H9 (cell line): ENCODE results near the gene CCDC74B. TPM values are rescaled to one million over a fixed set of nuclear protein-coding genes. Genes with fewer than 3 reads are reported as not detected.
A peak's percentile ranks its signal among the peaks of the same experiment; 100 is the strongest.

Experiments used
- DNase-seq: peaks from one replicate; pipeline ENCODE4 v3.0.0-alpha.2; 2017
- H2AFZ ChIP-seq: one replicate; pipeline ENCODE4 v1.6.1; 2013; ENCODE audit warnings: mild to moderate bottlenecking, low read length, control low read depth, moderate library complexity
- H2AK5ac ChIP-seq: 2 replicates; pipeline ENCODE4 v1.6.1; 2013; ENCODE audit warnings: low read length, control low read depth, mixed read lengths; ENCODE audit not compliant: insufficient read length
- H2BK120ac ChIP-seq: one replicate; pipeline ENCODE4 v1.6.1; 2013; ENCODE audit warnings: low read depth, mild to moderate bottlenecking, low read length, control low read depth, inconsistent platforms; ENCODE audit not compliant: poor library complexity, severe bottlenecking
- H2BK12ac ChIP-seq: 2 replicates; pipeline ENCODE4 v1.6.1; 2013; ENCODE audit warnings: low read length, control low read depth, mixed read lengths, low read depth; ENCODE audit not compliant: insufficient read length
- H2BK15ac ChIP-seq: 2 replicates; pipeline ENCODE4 v1.6.1; 2013; ENCODE audit warnings: low read depth, low read length, control low read depth
- H2BK20ac ChIP-seq: one replicate; pipeline ENCODE4 v1.6.1; 2013; ENCODE audit warnings: low read depth, mild to moderate bottlenecking, low read length, control low read depth, inconsistent platforms; ENCODE audit not compliant: poor library complexity, severe bottlenecking
- H2BK5ac ChIP-seq: 2 replicates; pipeline ENCODE4 v1.6.1; 2013; ENCODE audit warnings: low read length, control low read depth, mixed read lengths; ENCODE audit not compliant: insufficient read length
- H3K14ac ChIP-seq: 2 replicates; pipeline ENCODE4 v1.6.1; 2013; ENCODE audit warnings: low read length, control low read depth; ENCODE audit not compliant: insufficient read depth
- H3K18ac ChIP-seq: 2 replicates; pipeline ENCODE4 v1.6.1; 2013; ENCODE audit warnings: low read depth, mild to moderate bottlenecking, mixed read lengths, low read length, control low read depth; ENCODE audit not compliant: insufficient read length
- H3K23ac ChIP-seq: 2 replicates; pipeline ENCODE4 v1.6.1; 2013; ENCODE audit warnings: low read length, control low read depth, mixed read lengths, low read depth; ENCODE audit not compliant: insufficient read length
- H3K23me2 ChIP-seq: 2 replicates; pipeline ENCODE4 v1.6.1; 2013; ENCODE audit warnings: low read depth, mild to moderate bottlenecking, mixed read lengths, low read length, control low read depth; ENCODE audit not compliant: insufficient read length, poor library complexity, severe bottlenecking
- H3K27ac ChIP-seq: 2 replicates; pipeline ENCODE4 v1.5.1; 2013; ENCODE audit warnings: low read length, control low read depth, mixed read lengths, low read depth; ENCODE audit not compliant: insufficient read length
- H3K27me3 ChIP-seq: 2 replicates; pipeline ENCODE4 v1.6.1; 2013; ENCODE audit warnings: low read length, control low read depth, inconsistent platforms; ENCODE audit not compliant: insufficient read depth
- H3K4ac ChIP-seq: 2 replicates; pipeline ENCODE4 v1.6.1; 2013; ENCODE audit warnings: low read depth, mild to moderate bottlenecking, control low read depth, inconsistent platforms, low read length, moderate library complexity
- H3K4me1 ChIP-seq: 2 replicates; pipeline ENCODE4 v1.6.1; 2013; ENCODE audit warnings: low read length, control low read depth, inconsistent platforms; ENCODE audit not compliant: insufficient read depth
- H3K4me2 ChIP-seq: 2 replicates; pipeline ENCODE4 v1.6.1; 2013; ENCODE audit warnings: low read length, control low read depth, mixed read lengths; ENCODE audit not compliant: insufficient read length, insufficient read depth
- H3K56ac ChIP-seq: 2 replicates; pipeline ENCODE4 v1.6.1; 2013; ENCODE audit warnings: low read depth, mild to moderate bottlenecking, mixed read lengths, low read length, control low read depth; ENCODE audit not compliant: insufficient read length
- H3K79me1 ChIP-seq: 2 replicates; pipeline ENCODE4 v1.6.1; 2013; ENCODE audit warnings: low read depth, mild to moderate bottlenecking, moderate library complexity, low read length, control low read depth, inconsistent platforms; ENCODE audit not compliant: insufficient read depth, poor library complexity, severe bottlenecking
- H3K79me2 ChIP-seq: 2 replicates; pipeline ENCODE4 v1.6.1; 2013; ENCODE audit warnings: low read length, control low read depth, inconsistent platforms; ENCODE audit not compliant: insufficient read depth
- H3K9ac ChIP-seq: 2 replicates; pipeline ENCODE4 v1.6.1; 2013; ENCODE audit warnings: low read length, control low read depth, mixed read lengths; ENCODE audit not compliant: insufficient read length; ENCODE audit errors: extremely low read depth
- H3K9me3 ChIP-seq: one replicate; pipeline ENCODE4 v1.6.1; 2013; ENCODE audit warnings: low read depth, low read length, inconsistent platforms; ENCODE audit not compliant: control insufficient read depth
- H3T11ph ChIP-seq: one replicate; pipeline ENCODE4 v1.6.1; 2013; ENCODE audit warnings: mild to moderate bottlenecking, low read length, control low read depth, inconsistent platforms
- H4K20me1 ChIP-seq: one replicate; pipeline ENCODE4 v1.6.1; 2013; ENCODE audit not compliant: control insufficient read depth, insufficient read length, insufficient read depth
- H4K5ac ChIP-seq: 2 replicates; pipeline ENCODE4 v1.6.1; 2013; ENCODE audit warnings: low read depth, mild to moderate bottlenecking, mixed read lengths, low read length, control low read depth; ENCODE audit not compliant: insufficient read length
- H4K8ac ChIP-seq: replicated peaks from 2 replicates; pipeline ENCODE4 v1.6.1; 2013; ENCODE audit warnings: low read length, control low read depth, mixed read lengths, low read depth; ENCODE audit not compliant: insufficient read length
- H4K91ac ChIP-seq: 2 replicates; pipeline ENCODE4 v1.6.1; 2013; ENCODE audit warnings: low read depth, mild to moderate bottlenecking, moderate library complexity, mixed read lengths, low read length, control low read depth; ENCODE audit not compliant: insufficient read length
- H3K27ac Mint-ChIP-seq, 3 experiments: 2 replicates in 2 of 3; 3 replicates in 1 of 3; pipeline ENCODE4 v1.8.0; 2020 to 2021; ENCODE audit warnings: mixed read lengths in 3 of 3, mild to moderate bottlenecking in 1 of 3, moderate library complexity in 1 of 3
- H3K27me3 Mint-ChIP-seq: 2 replicates; pipeline ENCODE4 v1.8.0; 2021; ENCODE audit warnings: low read depth, mild to moderate bottlenecking, moderate library complexity, mixed read lengths
- H3K36me3 Mint-ChIP-seq, 3 experiments: 2 replicates in 2 of 3; 3 replicates in 1 of 3; pipeline ENCODE4 v1.8.0; 2020 to 2021; ENCODE audit warnings: low read depth in 3 of 3, mixed read lengths in 3 of 3; ENCODE audit not compliant: insufficient read depth in 1 of 3
- H3K4me1 Mint-ChIP-seq, 2 experiments: 2 replicates each; pipeline ENCODE4 v1.8.0; 2020; ENCODE audit warnings: mixed read lengths in 2 of 2
- H3K4me3 Mint-ChIP-seq, 2 experiments: 2 replicates in 1 of 2; 3 replicates in 1 of 2; pipeline ENCODE4 v1.8.0; 2020 to 2021; ENCODE audit warnings: mild to moderate bottlenecking in 2 of 2, mixed read lengths in 2 of 2, moderate library complexity in 1 of 2
- H3K9me3 Mint-ChIP-seq, 2 experiments: 2 replicates in 1 of 2; 3 replicates in 1 of 2; pipeline ENCODE4 v1.8.0; 2020; ENCODE audit warnings: mild to moderate bottlenecking in 2 of 2, mixed read lengths in 2 of 2, moderate library complexity in 1 of 2
- CTCF ChIP-seq: fragments of 200-600 bp; sonication (generic); conservative IDR thresholded peaks from 3 replicates; pipeline ENCODE4 v1.8.0; 2021; ENCODE audit warnings: antibody characterized with exemption, mild to moderate bottlenecking
- WGBS: extraction: QIAGEN DNeasy Blood & Tissue Kit; methylation state at CpG from one replicate; pipeline ENCODE4 v1.1.7; 2013; ENCODE audit warnings: missing lambda C conversion rate, low lambda C conversion rate, mixed read lengths; ENCODE audit not compliant: insufficient read length; ENCODE audit errors: extremely low coverage; 5-methylcytosine and 5-hydroxymethylcytosine counted together
- total RNA-seq: library from RNA; stranded (reverse); gene quantifications from 2 replicates; pipeline ENCODE4 v1.2.1, GENCODE V29; 2021

Gene CCDC74B
- total RNA-seq, 1 experiment from 2014 or later, result 6.7 TPM

- Mint-ChIP-seq H3K9me3 (no peaks in the 10 kb centered on the region), H3K27ac (peak overlapping the region in 1 of 3 experiments; percentile 48; a peak in 1 of 7 replicates), H3K4me1 (peaks cover 4 to 13% of the 10 kb centered on the region in 2 experiments; a peak in 3 of 4 replicates), H3K4me3 (no peak overlapping the region), H3K36me3 (peaks cover 2 to 19% (median 19%) of the 10 kb centered on the region in 3 experiments; a peak in 5 of 7 replicates), H3K27me3 (no peaks in the 10 kb centered on the region)
- H3K4me2 ChIP-seq, result no peak overlapping the region
- H2AFZ ChIP-seq, result no peak overlapping the region
- H2BK20ac ChIP-seq, result no peak overlapping the region
- no peak overlapping the region for H2BK120ac ChIP-seq
- DNase-seq, result no peak
- no peak overlapping the region for H2BK15ac ChIP-seq
- H4K8ac ChIP-seq, result no peak overlapping the region
- no peaks in the 10 kb centered on the region for H3K27me3 ChIP-seq
- no peak overlapping the region for H3K9ac ChIP-seq
- H3K14ac ChIP-seq, result no peak overlapping the region
- H3K56ac ChIP-seq, result no peak overlapping the region
- no peaks in the 10 kb centered on the region for H3K9me3 ChIP-seq
- WGBS, result no CpG with 5 or more reads among the region's 5 CpGs
- H3K27ac ChIP-seq, result no peak overlapping the region
- no peak overlapping the region for H3K23ac ChIP-seq
- H3K79me1 ChIP-seq, result no peaks in the 10 kb centered on the region
- H3K4me1 ChIP-seq, result no peaks in the 10 kb centered on the region
- H3K18ac ChIP-seq, result no peak overlapping the region
- no peak overlapping the region for H2BK5ac ChIP-seq
- no peak overlapping the region for H3K4ac ChIP-seq
- H4K20me1 ChIP-seq, result no peaks in the 10 kb centered on the region
- H2BK12ac ChIP-seq, result no peak overlapping the region
- H4K91ac ChIP-seq, result no peak overlapping the region
- no peak for TF ChIP-seq CTCF
- no peaks in the 10 kb centered on the region for H3K79me2 ChIP-seq
- no peak overlapping the region for H4K5ac ChIP-seq
- no peak overlapping the region for H3T11ph ChIP-seq
- no peaks in the 10 kb centered on the region for H3K23me2 ChIP-seq
- H2AK5ac ChIP-seq, result no peak overlapping the region
These were observed 41.5 kb upstream of the CCDC74B start for GRCh38 chr2:130186391-130186790.
